ENCODE measurements around the gene VPS35.

The VPS35 gene

GRCh38 chr16:46606231-46606630, 82.7 kb downstream of the VPS35 start:
- no peak for DNase-seq
